GM10847 (cell line): ENCODE measurements around the gene XRN2.

Experiments
- POLR2A ChIP-seq: IDR thresholded peaks from 2 replicates; pipeline ENCODE4 v1.6.1; 2011; ENCODE audit not compliant: insufficient read length; ENCODE audit errors: extremely low read depth

Gene XRN2

GRCh38 chr20:21390768-21391167 is 87.6 kb downstream of the XRN2 start:
- TF ChIP-seq POLR2A, result no peak

GRCh38 chr20:21391185-21391971 is 88.2 kb downstream of the XRN2 start:
- no peak for TF ChIP-seq POLR2A

- no peak for TF ChIP-seq POLR2A
Measured at GRCh38 chr20:21391972-21392352, 88.8 kb downstream of the XRN2 start.

- TF ChIP-seq POLR2A, result no peak
Measured at GRCh38 chr20:21393166-21393565, 90.0 kb downstream of the XRN2 start.

GRCh38 chr20:21393816-21394519 is 90.8 kb downstream of the XRN2 start:
- no peak for TF ChIP-seq POLR2A

GRCh38 chr20:21394551-21394950 is 91.4 kb downstream of the XRN2 start:
- no peak for TF ChIP-seq POLR2A

GRCh38 chr20:21395051-21395665 is 92.0 kb downstream of the XRN2 start:
- no peak for TF ChIP-seq POLR2A

- TF ChIP-seq POLR2A, result no peak
Measured at GRCh38 chr20:21395666-21396598, 92.8 kb downstream of the XRN2 start.

GRCh38 chr20:21396599-21397340 is 93.6 kb downstream of the XRN2 start:
- TF ChIP-seq POLR2A, result no peak

- TF ChIP-seq POLR2A, result no peak
Measured at GRCh38 chr20:21397341-21398108, 94.4 kb downstream of the XRN2 start, which contains the start of gene NKX2-4. TSS of gene NKX2-4 (minus strand) at chr20:21397526. CDS start at chr20:21397399, 127 bp downstream.

GRCh38 chr20:21398109-21399004 is 95.2 kb downstream of the XRN2 start:
- TF ChIP-seq POLR2A, result no peak

GRCh38 chr20:21399005-21399475 is 95.9 kb downstream of the XRN2 start:
- no peak for TF ChIP-seq POLR2A
